GM23338 (cell line): ENCODE results near the gene ANKRD11. TPM values are rescaled to one million over a fixed set of nuclear protein-coding genes. Genes with fewer than 3 reads are reported as not detected.

Source experiments
- ATAC-seq: fragments of 200-7000 bp; cut with Tn5 transposase; 3 replicates; pipeline ENCODE4 v1.9.1; 2020
- DNase-seq: peaks from one replicate; pipeline ENCODE4 v3.0.0-alpha.2; 2015; ENCODE audit warnings: low spot score
- H2AFZ ChIP-seq: fragments of 200-600 bp; sonication (generic); 2 replicates; pipeline ENCODE4 v1.8.0; 2016; ENCODE audit warnings: antibody characterized with exemption, mild to moderate bottlenecking, moderate library complexity
- H3F3A ChIP-seq: fragments of 200-600 bp; sonication (generic); replicated peaks from 2 replicates; pipeline ENCODE4 v1.8.0; 2017; ENCODE audit warnings: antibody characterized with exemption, mixed run types, low read depth
- H3K27ac ChIP-seq: fragments of 200-600 bp; sonication (generic); 2 replicates; pipeline ENCODE4 v1.6.1; 2016; ENCODE audit warnings: low read depth
- H3K27me3 ChIP-seq: fragments of 200-600 bp; sonication (generic); 2 replicates; pipeline ENCODE4 v1.8.0; 2016; ENCODE audit warnings: mild to moderate bottlenecking, mixed run types, moderate library complexity; ENCODE audit not compliant: insufficient read depth
- H3K36me3 ChIP-seq: fragments of 200-600 bp; sonication (generic); 2 replicates; pipeline ENCODE4 v1.8.0; 2016; ENCODE audit warnings: mild to moderate bottlenecking; ENCODE audit not compliant: insufficient read depth
- H3K4me1 ChIP-seq: fragments of 200-600 bp; sonication (generic); 2 replicates; pipeline ENCODE4 v1.8.0; 2016; ENCODE audit warnings: mild to moderate bottlenecking, moderate library complexity; ENCODE audit not compliant: insufficient read depth
- H3K4me2 ChIP-seq: fragments of 200-600 bp; sonication (generic); 2 replicates; pipeline ENCODE4 v1.7.1; 2017; ENCODE audit warnings: mixed run types
- H3K4me3 ChIP-seq: fragments of 200-600 bp; sonication (generic); 2 replicates; pipeline ENCODE4 v1.6.1; 2016; ENCODE audit warnings: mixed run types
- H3K79me2 ChIP-seq: fragments of 200-600 bp; sonication (generic); replicated peaks from 2 replicates; pipeline ENCODE4 v1.8.0; 2017; ENCODE audit warnings: mild to moderate bottlenecking; ENCODE audit not compliant: insufficient read depth
- H3K9me2 ChIP-seq: fragments of 200-600 bp; sonication (generic); 2 replicates; pipeline ENCODE4 v1.8.0; 2017; ENCODE audit not compliant: insufficient read depth
- H4K20me1 ChIP-seq: fragments of 200-600 bp; sonication (generic); replicated peaks from 2 replicates; pipeline ENCODE4 v1.8.0; 2017; ENCODE audit warnings: mild to moderate bottlenecking; ENCODE audit not compliant: insufficient read depth
- H3K27ac Mint-ChIP-seq: 2 replicates; pipeline ENCODE4 v1.8.0; 2020; ENCODE audit warnings: inconsistent platforms, mild to moderate bottlenecking, moderate library complexity, mixed read lengths
- H3K27me3 Mint-ChIP-seq: 3 replicates; pipeline ENCODE4 v1.8.0; 2022; ENCODE audit warnings: low read depth, mild to moderate bottlenecking, moderate library complexity, mixed read lengths, inconsistent platforms; ENCODE audit not compliant: insufficient read depth, poor library complexity
- H3K36me3 Mint-ChIP-seq: 3 replicates; pipeline ENCODE4 v1.8.0; 2021; ENCODE audit warnings: low read depth, mild to moderate bottlenecking, inconsistent platforms, moderate library complexity, mixed read lengths
- H3K4me1 Mint-ChIP-seq: 3 replicates; pipeline ENCODE4 v1.8.0; 2020; ENCODE audit warnings: mild to moderate bottlenecking, inconsistent platforms, mixed read lengths
- H3K4me3 Mint-ChIP-seq: 3 replicates; pipeline ENCODE4 v1.8.0; 2021; ENCODE audit warnings: moderate library complexity, mild to moderate bottlenecking, inconsistent platforms, mixed read lengths
- H3K9me3 Mint-ChIP-seq: 3 replicates; pipeline ENCODE4 v1.8.0; 2020; ENCODE audit warnings: moderate library complexity, mild to moderate bottlenecking, inconsistent platforms, mixed read lengths
- CREB1 ChIP-seq: fragments of 250-450 bp; sonication (Bioruptor Pico); IDR thresholded peaks from 2 replicates; pipeline ENCODE4 v1.5.0; 2020; ENCODE audit warnings: low read depth, mild to moderate bottlenecking, moderate library complexity
- EZH2 ChIP-seq: fragments of 200-600 bp; sonication (generic); IDR thresholded peaks from one replicate; pipeline ENCODE4 v1.8.0; 2017; ENCODE audit warnings: antibody characterized with exemption, mild to moderate bottlenecking, low read depth; ENCODE audit not compliant: unreplicated experiment
- EZH2phosphoT487 ChIP-seq: fragments of 200-600 bp; sonication (generic); IDR thresholded peaks from one replicate; pipeline ENCODE4 v1.8.1; 2018; ENCODE audit warnings: antibody characterized with exemption; ENCODE audit not compliant: unreplicated experiment
- JUNB ChIP-seq: IDR thresholded peaks from one replicate; pipeline ENCODE4 v1.6.1; 2016; ENCODE audit warnings: antibody characterized with exemption; ENCODE audit not compliant: unreplicated experiment
- NANOG ChIP-seq: IDR thresholded peaks from 2 replicates; pipeline ENCODE4 v1.6.1; 2016; ENCODE audit warnings: antibody characterized with exemption, borderline replicate concordance
- POLR2AphosphoS5 ChIP-seq: IDR thresholded peaks from 2 replicates; pipeline ENCODE4 v1.6.1; 2016; ENCODE audit warnings: antibody characterized with exemption, low read depth
- REST ChIP-seq: IDR thresholded peaks from one replicate; pipeline ENCODE4 v1.6.1; 2018; ENCODE audit warnings: antibody characterized with exemption; ENCODE audit not compliant: unreplicated experiment
- STAT1 ChIP-seq: IDR thresholded peaks from one replicate; pipeline ENCODE4 v1.6.1; 2016; ENCODE audit warnings: antibody characterized with exemption; ENCODE audit not compliant: unreplicated experiment
- ZNF114 ChIP-seq: fragments of 250-450 bp; sonication (Bioruptor Pico); IDR thresholded peaks from 2 replicates; pipeline ENCODE4 v1.5.0; 2020; ENCODE audit warnings: mild to moderate bottlenecking, moderate library complexity
- ZNF331 ChIP-seq: fragments of 250-450 bp; sonication (Bioruptor Pico); IDR thresholded peaks from 2 replicates; pipeline ENCODE4 v1.5.0; 2020; ENCODE audit warnings: low read depth, mild to moderate bottlenecking, moderate library complexity
- polyA plus RNA-seq: library from polyadenylated mRNA; unstranded; fragments of >200 nt; fragmentation: Nextera tagmentation; extraction: Ambion mirVana; gene quantifications from 2 replicates; pipeline ENCODE4 v1.2.1, GENCODE V29; 2016
- total RNA-seq: library from RNA; depleted of rRNA; stranded (reverse); fragments of >200 nt; shearing (Covaris generic); gene quantifications from 2 replicates; pipeline ENCODE4 v1.2.3, GENCODE V29; 2014
- TF ChIP-seq, protein P1 (sequence below), 2 experiments: fragments of 200-600 bp in 1 of 2; sonication (generic) in 1 of 2; conservative IDR thresholded peaks; 2 replicates each; pipeline versions ENCODE4 v1.5.1 to v1.6.1; 2016 to 2017; ENCODE audit warnings: antibody characterized with exemption in 2 of 2, low read depth in 2 of 2, mild to moderate bottlenecking in 2 of 2, moderate library complexity in 1 of 2
- TF ChIP-seq, protein P2 (sequence below): fragments of 250-450 bp; sonication (Bioruptor Pico); IDR thresholded peaks from 2 replicates; pipeline ENCODE4 v1.5.0; 2020; ENCODE audit warnings: mild to moderate bottlenecking, moderate library complexity
- TF ChIP-seq, protein P3 (sequence below): IDR thresholded peaks from 2 replicates; pipeline ENCODE4 v1.6.1; 2016; ENCODE audit warnings: antibody characterized with exemption

Gene ANKRD11
- total and polyA plus RNA-seq, 2 experiments from 2014 or later, result 130 to 159 TPM

- TF ChIP-seq EZH2phosphoT487 (no peak), EZH2 (no peak), NANOG (no peak), ZNF114 (no peak), POLR2AphosphoS5 (no peak), JUNB (no peak), STAT1 (no peak), CREB1 (CRISPR knock-in tag) (no peak), REST (no peak), ZNF331 (CRISPR knock-in tag) (no peak)
- TF ChIP-seq, protein P1, sequence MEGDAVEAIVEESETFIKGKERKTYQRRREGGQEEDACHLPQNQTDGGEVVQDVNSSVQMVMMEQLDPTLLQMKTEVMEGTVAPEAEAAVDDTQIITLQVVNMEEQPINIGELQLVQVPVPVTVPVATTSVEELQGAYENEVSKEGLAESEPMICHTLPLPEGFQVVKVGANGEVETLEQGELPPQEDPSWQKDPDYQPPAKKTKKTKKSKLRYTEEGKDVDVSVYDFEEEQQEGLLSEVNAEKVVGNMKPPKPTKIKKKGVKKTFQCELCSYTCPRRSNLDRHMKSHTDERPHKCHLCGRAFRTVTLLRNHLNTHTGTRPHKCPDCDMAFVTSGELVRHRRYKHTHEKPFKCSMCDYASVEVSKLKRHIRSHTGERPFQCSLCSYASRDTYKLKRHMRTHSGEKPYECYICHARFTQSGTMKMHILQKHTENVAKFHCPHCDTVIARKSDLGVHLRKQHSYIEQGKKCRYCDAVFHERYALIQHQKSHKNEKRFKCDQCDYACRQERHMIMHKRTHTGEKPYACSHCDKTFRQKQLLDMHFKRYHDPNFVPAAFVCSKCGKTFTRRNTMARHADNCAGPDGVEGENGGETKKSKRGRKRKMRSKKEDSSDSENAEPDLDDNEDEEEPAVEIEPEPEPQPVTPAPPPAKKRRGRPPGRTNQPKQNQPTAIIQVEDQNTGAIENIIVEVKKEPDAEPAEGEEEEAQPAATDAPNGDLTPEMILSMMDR (conservative IDR thresholded peaks at IDR 0.05; ENCODE audit: low read depth in 2 of 2), result no peak
- TF ChIP-seq, protein P2, sequence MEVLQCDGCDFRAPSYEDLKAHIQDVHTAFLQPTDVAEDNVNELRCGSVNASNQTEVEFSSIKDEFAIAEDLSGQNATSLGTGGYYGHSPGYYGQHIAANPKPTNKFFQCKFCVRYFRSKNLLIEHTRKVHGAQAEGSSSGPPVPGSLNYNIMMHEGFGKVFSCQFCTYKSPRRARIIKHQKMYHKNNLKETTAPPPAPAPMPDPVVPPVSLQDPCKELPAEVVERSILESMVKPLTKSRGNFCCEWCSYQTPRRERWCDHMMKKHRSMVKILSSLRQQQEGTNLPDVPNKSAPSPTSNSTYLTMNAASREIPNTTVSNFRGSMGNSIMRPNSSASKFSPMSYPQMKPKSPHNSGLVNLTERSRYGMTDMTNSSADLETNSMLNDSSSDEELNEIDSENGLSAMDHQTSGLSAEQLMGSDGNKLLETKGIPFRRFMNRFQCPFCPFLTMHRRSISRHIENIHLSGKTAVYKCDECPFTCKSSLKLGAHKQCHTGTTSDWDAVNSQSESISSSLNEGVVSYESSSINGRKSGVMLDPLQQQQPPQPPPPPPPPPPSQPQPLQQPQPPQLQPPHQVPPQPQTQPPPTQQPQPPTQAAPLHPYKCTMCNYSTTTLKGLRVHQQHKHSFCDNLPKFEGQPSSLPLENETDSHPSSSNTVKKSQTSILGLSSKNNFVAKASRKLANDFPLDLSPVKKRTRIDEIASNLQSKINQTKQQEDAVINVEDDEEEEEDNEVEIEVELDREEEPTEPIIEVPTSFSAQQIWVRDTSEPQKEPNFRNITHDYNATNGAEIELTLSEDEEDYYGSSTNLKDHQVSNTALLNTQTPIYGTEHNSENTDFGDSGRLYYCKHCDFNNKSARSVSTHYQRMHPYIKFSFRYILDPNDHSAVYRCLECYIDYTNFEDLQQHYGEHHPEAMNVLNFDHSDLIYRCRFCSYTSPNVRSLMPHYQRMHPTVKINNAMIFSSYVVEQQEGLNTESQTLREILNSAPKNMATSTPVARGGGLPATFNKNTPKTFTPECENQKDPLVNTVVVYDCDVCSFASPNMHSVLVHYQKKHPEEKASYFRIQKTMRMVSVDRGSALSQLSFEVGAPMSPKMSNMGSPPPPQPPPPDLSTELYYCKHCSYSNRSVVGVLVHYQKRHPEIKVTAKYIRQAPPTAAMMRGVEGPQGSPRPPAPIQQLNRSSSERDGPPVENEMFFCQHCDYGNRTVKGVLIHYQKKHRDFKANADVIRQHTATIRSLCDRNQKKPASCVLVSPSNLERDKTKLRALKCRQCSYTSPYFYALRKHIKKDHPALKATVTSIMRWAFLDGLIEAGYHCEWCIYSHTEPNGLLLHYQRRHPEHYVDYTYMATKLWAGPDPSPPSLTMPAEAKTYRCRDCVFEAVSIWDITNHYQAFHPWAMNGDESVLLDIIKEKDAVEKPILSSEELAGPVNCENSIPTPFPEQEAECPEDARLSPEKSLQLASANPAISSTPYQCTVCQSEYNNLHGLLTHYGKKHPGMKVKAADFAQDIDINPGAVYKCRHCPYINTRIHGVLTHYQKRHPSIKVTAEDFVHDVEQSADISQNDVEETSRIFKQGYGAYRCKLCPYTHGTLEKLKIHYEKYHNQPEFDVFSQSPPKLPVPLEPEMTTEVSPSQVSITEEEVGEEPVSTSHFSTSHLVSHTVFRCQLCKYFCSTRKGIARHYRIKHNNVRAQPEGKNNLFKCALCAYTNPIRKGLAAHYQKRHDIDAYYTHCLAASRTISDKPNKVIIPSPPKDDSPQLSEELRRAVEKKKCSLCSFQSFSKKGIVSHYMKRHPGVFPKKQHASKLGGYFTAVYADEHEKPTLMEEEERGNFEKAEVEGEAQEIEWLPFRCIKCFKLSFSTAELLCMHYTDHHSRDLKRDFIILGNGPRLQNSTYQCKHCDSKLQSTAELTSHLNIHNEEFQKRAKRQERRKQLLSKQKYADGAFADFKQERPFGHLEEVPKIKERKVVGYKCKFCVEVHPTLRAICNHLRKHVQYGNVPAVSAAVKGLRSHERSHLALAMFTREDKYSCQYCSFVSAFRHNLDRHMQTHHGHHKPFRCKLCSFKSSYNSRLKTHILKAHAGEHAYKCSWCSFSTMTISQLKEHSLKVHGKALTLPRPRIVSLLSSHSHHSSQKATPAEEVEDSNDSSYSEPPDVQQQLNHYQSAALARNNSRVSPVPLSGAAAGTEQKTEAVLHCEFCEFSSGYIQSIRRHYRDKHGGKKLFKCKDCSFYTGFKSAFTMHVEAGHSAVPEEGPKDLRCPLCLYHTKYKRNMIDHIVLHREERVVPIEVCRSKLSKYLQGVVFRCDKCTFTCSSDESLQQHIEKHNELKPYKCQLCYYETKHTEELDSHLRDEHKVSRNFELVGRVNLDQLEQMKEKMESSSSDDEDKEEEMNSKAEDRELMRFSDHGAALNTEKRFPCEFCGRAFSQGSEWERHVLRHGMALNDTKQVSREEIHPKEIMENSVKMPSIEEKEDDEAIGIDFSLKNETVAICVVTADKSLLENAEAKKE (CRISPR knock-in tag), result no peak
- TF ChIP-seq, protein P3, sequence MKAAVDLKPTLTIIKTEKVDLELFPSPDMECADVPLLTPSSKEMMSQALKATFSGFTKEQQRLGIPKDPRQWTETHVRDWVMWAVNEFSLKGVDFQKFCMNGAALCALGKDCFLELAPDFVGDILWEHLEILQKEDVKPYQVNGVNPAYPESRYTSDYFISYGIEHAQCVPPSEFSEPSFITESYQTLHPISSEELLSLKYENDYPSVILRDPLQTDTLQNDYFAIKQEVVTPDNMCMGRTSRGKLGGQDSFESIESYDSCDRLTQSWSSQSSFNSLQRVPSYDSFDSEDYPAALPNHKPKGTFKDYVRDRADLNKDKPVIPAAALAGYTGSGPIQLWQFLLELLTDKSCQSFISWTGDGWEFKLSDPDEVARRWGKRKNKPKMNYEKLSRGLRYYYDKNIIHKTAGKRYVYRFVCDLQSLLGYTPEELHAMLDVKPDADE, result no peak
- Histone ChIP-seq H3K36me3 (no peaks in the 10 kb centered on the region), H3K4me2 (no peak overlapping the region; the same call in 1 of the 2 replicates), H3K27me3 (no peaks in the 10 kb centered on the region), H3K9me2 (no peaks in the 10 kb centered on the region), H2AFZ (no peak overlapping the region), H3K4me1 (peaks cover 45% of the 10 kb centered on the region), H3K79me2 (peaks cover 96% of the 10 kb centered on the region), H3K27ac (no peak overlapping the region), H3K4me3 (no peak overlapping the region), H4K20me1 (peaks cover 68% of the 10 kb centered on the region), H3F3A (peaks cover 5% of the 10 kb centered on the region; the same call in 1 of the 2 replicates)
- H3K36me3 Mint-ChIP-seq, result peaks cover 19% of the 10 kb centered on the region
- no peak overlapping the region; the same call in 2 of the 3 replicates for H3K4me3 Mint-ChIP-seq
- DNase-seq (no peak), ATAC-seq (no peak)
- H3K9me3 Mint-ChIP-seq, result no peaks in the 10 kb centered on the region; the same call in 2 of the 3 replicates
- peak overlapping the region; percentile 51 for H3K27ac Mint-ChIP-seq
- H3K4me1 Mint-ChIP-seq, result peaks cover 84% of the 10 kb centered on the region
- H3K27me3 Mint-ChIP-seq, result peaks cover 44% of the 10 kb centered on the region
These were observed 172.5 kb downstream of the ANKRD11 start for GRCh38 chr16:89317729-89318429.
